ENCODE data around the gene RAB44. TPM values are rescaled to one million over a fixed set of nuclear protein-coding genes. Genes with fewer than 3 reads are reported as not detected.

Gene RAB44
- total RNA-seq, 1 experiment from 2014 or later, result not detected

GRCh38 chr6:36745283-36745682 lies 47.7 kb downstream of the RAB44 start:
- H2BK5ac ChIP-seq (ENCODE audit: insufficient read length, low read length), result no peak overlapping the region
- no peak overlapping the region for H3K4ac ChIP-seq (ENCODE audit: low read depth, low read length)
- WGBS (ENCODE audit: extremely low coverage, insufficient read length, low lambda C conversion rate), result no CpG with 5 or more reads among the region's 12 CpGs
- no peak overlapping the region for H2BK20ac ChIP-seq (ENCODE audit: low read depth, low read length, poor library complexity, severe bottlenecking)
- H2BK15ac ChIP-seq (ENCODE audit: low read depth, low read length), result no peak overlapping the region
- no peak overlapping the region for H3K4me3 Mint-ChIP-seq
- H3K4me1 ChIP-seq (ENCODE audit: insufficient read depth, low read length), result no peaks in the 10 kb centered on the region
- no peak overlapping the region for H2AFZ ChIP-seq (ENCODE audit: low read length)
- H3K9ac ChIP-seq (ENCODE audit: extremely low read depth, insufficient read length, low read length), result no peak overlapping the region
- H2AK5ac ChIP-seq (ENCODE audit: insufficient read length, low read length), result no peak overlapping the region
- H2BK120ac ChIP-seq (ENCODE audit: low read depth, low read length, poor library complexity, severe bottlenecking), result no peak overlapping the region
- no peak overlapping the region for H3K4me2 ChIP-seq (ENCODE audit: insufficient read depth, insufficient read length, low read length)
- peaks cover 7% of the 10 kb centered on the region; the same call in 1 of the 2 replicates for H3K27me3 Mint-ChIP-seq (ENCODE audit: low read depth)
- H3K23me2 ChIP-seq (ENCODE audit: insufficient read length, low read depth, low read length, poor library complexity, severe bottlenecking), result no peaks in the 10 kb centered on the region
- H3K27ac Mint-ChIP-seq, result no peak overlapping the region
- no peaks in the 10 kb centered on the region for H3K79me1 ChIP-seq (ENCODE audit: insufficient read depth, low read depth, low read length, poor library complexity, severe bottlenecking)
- no peak for TF ChIP-seq CTCF (conservative IDR thresholded peaks at IDR 0.05)
- H3K23ac ChIP-seq (ENCODE audit: insufficient read length, low read depth, low read length), result no peak overlapping the region
- H4K20me1 ChIP-seq (ENCODE audit: control insufficient read depth, insufficient read depth, insufficient read length), result no peaks in the 10 kb centered on the region
- H3K27me3 ChIP-seq (ENCODE audit: insufficient read depth, low read length), result no peaks in the 10 kb centered on the region
- no peak overlapping the region for H4K8ac ChIP-seq (replicated peaks; ENCODE audit: insufficient read length, low read depth, low read length)
- H3K79me2 ChIP-seq (ENCODE audit: insufficient read depth, low read length), result no peaks in the 10 kb centered on the region
- H4K91ac ChIP-seq (ENCODE audit: insufficient read length, low read depth, low read length), result no peak overlapping the region
- H3T11ph ChIP-seq (ENCODE audit: low read length), result no peak overlapping the region
- DNase-seq, result no peak
- no peak overlapping the region for H3K27ac ChIP-seq (ENCODE audit: insufficient read length, low read depth, low read length)
- no peak overlapping the region for H3K14ac ChIP-seq (ENCODE audit: insufficient read depth, low read length)
- H3K56ac ChIP-seq (ENCODE audit: insufficient read length, low read depth, low read length), result no peak overlapping the region
- no peaks in the 10 kb centered on the region for H3K9me3 ChIP-seq (ENCODE audit: control insufficient read depth, low read depth, low read length)
- no peak overlapping the region for H4K5ac ChIP-seq (ENCODE audit: insufficient read length, low read depth, low read length)
- peaks cover 6 to 7% of the 10 kb centered on the region in 2 experiments for H3K4me1 Mint-ChIP-seq
- 0 out of 7 replicates have a peak, but pooled peaks cover 0 to 3% (median 0%) of the 10 kb centered on the region in 3 experiments for H3K36me3 Mint-ChIP-seq (ENCODE audit: insufficient read depth in 1 of 3, low read depth in 3 of 3)
- H2BK12ac ChIP-seq (ENCODE audit: insufficient read length, low read depth, low read length), result no peak overlapping the region
- H3K9me3 Mint-ChIP-seq, result peaks cover 3 to 4% of the 10 kb centered on the region in 2 experiments
- no peak overlapping the region for H3K18ac ChIP-seq (ENCODE audit: insufficient read length, low read depth, low read length)
